SKM-1 (cell line): ENCODE measurements around the gene HDAC11.
"Not testable (repeated sequence)": the region's sequence is repeated elsewhere in the genome, so short reads cannot be mapped to it uniquely, and the experiment has no call there.

Experiments
- DNase-seq: peaks from one replicate; lab custom pipeline; 2025; ENCODE audit not compliant: unreplicated experiment; lab: John Stamatoyannopoulos, UW

The HDAC11 gene

DNA sequence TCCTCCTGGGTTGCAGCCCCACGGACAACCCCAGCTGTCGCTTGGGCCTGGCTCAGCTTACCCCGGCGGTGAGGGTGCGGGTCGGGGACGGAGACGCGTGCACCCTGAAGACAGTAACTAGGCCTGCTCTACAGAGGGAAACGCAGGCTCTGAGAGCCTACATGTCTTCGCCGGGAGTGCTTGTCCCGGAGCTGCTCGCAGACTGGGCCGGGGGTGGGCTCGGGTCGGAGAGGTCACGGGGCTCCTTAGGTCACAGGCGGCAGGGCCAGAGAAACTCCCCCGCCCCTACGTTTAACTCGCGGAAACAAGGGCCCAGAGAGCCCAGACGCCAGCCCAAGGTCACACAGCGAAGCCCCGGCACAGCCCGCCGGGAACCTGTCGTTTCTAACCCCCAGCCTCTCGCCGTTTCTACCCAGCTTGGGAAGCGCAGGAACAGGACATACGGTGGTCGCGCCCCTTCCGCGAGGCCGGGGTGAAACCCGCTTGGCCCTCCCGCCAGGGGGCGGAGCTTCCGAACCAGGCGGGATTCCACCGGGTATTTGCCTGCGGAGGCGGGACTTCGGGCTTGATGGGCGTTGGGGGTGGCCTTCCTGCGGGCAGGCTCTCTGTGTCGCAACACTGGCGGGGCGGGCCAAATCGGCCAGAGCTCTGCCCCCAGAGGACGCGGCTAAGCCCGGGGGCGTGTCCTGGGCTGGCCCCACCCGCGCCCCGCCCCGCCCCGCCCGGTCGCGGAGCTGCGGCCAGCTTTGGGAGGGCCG, at the start of gene HDAC11:
Gene HDAC11, plus strand, starts transcription at position 725 of the 758 bp plus-strand sequence. CDS start 42 bp downstream, outside the sequence.
- DNase-seq: peak; percentile 79

DNA sequence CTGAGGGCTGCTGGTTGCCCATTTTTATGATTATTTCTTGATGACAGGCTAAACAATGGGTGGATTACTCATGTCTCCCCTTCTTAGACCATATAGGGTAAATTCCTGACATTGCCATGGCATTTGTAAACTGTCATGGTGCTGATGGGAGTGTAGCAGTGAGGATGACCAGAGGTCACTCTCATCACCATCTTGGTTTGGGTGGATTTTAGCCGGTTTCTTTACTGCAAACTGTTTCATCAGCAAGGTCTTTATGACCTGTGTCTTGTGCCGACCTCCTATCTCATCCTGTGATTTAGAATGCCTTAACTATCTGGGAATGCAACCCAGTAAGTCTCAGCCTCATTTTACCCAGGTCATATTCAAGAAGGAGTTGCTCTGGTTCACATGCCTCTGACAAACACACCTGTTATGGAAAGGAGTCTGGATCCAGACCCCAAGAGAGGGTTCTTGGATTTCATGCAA, 49.7 kb upstream of the HDAC11 start:
- DNase-seq: not testable (repeated sequence)

DNA sequence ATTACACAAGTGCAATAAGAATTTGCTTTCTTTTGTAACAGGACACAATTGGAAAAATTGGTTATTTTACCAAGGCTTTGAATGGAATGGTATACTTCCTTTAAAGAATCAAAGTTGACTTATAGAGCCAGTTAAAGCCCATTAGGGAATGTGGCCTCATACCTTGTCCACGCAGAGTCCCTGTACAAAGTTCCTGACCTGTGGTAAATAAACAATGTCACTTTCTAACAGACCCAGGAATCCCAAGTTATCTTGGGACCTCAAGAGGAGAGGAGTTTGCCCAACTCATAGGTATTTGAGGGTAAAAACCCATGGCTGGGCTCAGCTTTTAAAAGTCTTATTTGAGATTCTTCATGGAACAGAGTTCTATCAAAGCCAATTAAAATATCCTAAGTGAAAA, 48.0 kb upstream of the HDAC11 start:
- no peak for DNase-seq

DNA sequence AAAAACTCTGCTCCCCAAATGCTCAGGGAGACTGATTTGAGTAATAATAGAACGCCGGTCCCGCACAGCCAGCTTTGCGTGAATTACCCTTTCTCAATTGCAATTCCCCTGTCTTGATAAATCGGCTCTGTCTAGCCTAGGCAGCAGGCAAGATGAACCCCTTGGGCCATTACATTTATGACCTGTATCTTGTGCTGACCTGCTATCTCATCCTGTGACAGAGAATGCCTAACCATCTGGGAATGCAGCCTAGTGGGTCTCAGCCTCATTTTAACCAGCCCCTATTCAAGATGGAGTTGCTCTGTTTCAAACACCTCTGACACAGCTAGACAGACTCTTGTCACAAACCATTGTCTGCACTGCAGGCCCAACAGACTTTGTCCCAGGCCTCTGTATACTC, 46.2 kb upstream of the HDAC11 start:
- no peak for DNase-seq

DNA sequence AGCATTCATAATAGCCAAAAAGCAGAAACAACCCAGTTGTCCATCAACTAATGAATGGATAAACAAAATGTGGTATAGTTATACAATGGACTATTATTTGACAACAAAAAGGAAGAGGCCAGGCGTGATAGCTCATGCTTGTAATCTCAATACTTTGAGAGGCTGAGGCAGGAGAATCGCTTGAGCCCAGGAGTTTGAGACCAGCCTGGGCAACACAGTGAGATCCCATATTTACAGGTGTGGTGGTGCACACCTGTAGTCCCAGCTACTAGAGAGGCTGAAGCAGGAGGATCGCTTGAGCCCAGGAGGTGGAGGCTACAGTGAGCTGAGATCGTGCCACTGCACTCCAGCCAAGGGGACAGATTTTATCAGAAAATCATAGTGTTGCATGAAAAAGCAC, 43.9 kb upstream of the HDAC11 start:
- DNase-seq: not testable (repeated sequence)

- DNase-seq: no peak
These were observed 39.8 kb upstream of the HDAC11 start for GRCh38 chr3:13440204-13440817.

- not testable (repeated sequence) for DNase-seq
These were observed 37.2 kb upstream of the HDAC11 start for GRCh38 chr3:13442882-13443281.

- no peak for DNase-seq
These were observed 28.8 kb upstream of the HDAC11 start for GRCh38 chr3:13451301-13451673.

- peak; percentile 63 for DNase-seq
These were observed 27.4 kb upstream of the HDAC11 start for GRCh38 chr3:13452490-13453335.

DNA sequence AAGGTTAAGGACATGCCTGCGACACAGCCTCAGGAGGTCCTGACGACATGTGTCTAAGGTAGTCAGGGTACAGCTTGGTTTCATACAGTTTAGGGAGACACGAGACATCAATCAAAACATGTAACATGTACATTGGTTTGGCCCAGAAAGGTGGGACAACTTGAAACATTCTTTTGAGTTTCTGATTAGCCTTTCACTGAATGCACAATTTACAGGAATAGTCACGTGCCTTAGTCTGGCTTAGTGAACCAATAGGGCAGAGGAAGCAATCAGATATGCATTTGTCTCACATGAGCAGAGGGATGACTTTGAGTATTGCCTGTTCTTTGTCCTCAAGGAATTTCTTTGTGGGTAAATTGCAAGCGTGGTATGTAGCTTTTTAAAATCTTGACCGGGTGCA, 24.5 kb upstream of the HDAC11 start:
- DNase-seq: no peak

GRCh38 chr3:13457593-13457992, 22.5 kb upstream of the HDAC11 start:
- no peak for DNase-seq

GRCh38 chr3:13459605-13460340, 20.3 kb upstream of the HDAC11 start:
- no peak for DNase-seq

DNA sequence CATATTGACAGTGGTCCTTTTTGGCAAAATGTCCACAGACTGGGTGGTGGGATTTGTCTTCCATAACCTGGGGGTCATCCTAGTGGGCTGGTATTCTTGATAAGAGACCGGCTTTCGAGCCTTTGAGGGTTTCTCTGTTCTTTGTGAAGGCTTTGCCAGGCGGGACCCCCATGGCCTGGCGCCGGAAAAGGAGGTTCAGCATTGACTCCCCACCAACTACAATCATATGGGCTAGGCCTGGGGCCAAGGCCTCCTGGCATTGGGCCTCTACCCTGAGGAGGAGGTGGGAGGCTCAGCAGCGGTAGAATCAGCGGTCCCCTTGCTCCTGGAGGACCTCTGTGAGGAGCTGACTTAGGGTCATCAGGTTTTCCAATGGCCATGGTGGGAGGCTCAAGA, 19.8 kb upstream of the HDAC11 start:
- no peak for DNase-seq

DNA sequence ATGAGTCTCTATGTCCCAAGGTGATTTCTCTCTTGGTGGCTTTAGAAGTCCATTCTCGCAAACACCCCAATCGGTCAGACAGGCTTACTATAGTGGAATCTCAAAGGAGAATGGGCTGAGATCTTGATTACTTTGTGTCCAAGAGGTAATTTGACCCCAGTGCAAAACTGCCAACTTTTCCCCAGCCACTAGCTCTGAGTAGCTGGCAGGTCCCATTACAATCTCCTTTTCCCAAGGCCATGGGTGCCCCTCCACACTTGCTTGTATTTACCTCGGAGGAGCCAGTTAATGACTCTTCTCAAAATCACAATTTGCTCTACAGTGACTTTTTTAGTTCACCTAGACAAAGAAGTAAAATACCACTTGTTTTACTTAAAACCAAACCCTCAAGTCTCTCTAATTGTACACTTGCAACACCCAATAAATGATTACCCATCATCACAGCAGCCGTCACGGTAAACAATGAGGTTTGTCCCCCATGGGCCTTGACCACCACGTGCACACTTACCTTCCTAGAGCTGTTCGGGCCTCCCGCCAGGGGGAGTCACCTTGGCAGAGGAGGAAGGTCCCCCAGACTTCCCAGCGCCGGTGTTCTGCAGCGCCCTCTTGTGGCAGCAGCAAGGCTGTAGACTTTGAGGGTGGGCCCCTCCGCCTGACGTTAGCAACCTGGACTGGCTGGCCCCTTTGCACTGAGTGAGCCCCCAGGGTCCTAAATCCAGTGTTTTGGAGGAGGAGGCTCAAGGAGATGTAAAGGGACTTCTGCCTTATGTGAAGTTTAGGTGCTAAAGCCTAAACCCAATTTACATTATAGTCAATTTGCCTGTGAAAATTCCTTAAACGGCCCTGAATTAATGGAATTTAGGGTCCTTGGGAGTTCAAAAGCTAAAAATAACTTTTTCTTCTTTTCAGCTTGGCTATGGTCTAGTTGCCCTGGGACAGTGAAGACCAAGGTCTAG, 18.7 kb upstream of the HDAC11 start:
- peak; percentile 66 for DNase-seq

DNA sequence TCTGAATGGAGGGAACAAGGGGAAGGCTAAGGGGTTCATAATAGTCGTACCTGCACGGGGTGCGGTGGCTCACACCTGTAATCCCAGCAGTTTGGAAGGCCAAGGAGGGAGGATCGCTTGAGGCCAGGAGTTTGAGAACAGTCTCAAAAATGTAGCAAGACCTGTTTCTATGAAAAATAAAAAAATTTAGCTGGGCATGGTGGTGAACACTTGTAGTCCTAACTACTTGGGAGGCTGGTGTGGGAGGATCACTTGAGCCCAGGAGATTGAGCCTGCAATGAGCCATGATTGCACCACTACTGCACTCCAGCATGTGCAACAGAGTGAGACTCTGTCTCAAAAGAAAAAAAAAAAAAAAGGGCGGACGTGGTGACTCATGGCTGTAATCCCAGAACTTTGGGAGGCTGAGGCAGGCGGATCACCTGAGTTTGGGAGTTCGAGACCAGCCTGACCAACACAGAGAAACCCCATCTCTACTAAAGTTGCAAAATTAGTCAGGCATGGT, 17.9 kb upstream of the HDAC11 start:
- DNase-seq: no peak

- no peak for DNase-seq
These were observed 17.3 kb upstream of the HDAC11 start for GRCh38 chr3:13462822-13463221.

- DNase-seq: no peak
These were observed 16.3 kb upstream of the HDAC11 start for GRCh38 chr3:13463618-13464400.

- no peak for DNase-seq
These were observed 14.8 kb upstream of the HDAC11 start for GRCh38 chr3:13465236-13465873.
